Gastroesophageal sphincter (tissue), 3 donors: ENCODE data around the gene OTX1.

Experiments used
- CTCF ChIP-seq, 4 experiments: fragments of 200-600 bp in 2 of 4; fragments of 450-650 bp in 2 of 4; sonication (generic) in 1 of 4; IDR thresholded peaks; one replicate each; pipeline ENCODE4 v1.5.1; 2017 to 2019; ENCODE audit warnings: antibody characterized with exemption in 4 of 4, mild to moderate bottlenecking in 2 of 4, moderate library complexity in 2 of 4
- EP300 ChIP-seq: sonication (generic); formaldehyde crosslinking; IDR thresholded peaks from one replicate; pipeline ENCODE4 v1.6.1; 2017; ENCODE audit warnings: antibody characterized with exemption, mild to moderate bottlenecking
- POLR2A ChIP-seq, 2 donors: fragments of 450-650 bp; IDR thresholded peaks; one replicate each; pipeline ENCODE4 v1.6.1; 2017; ENCODE audit warnings: antibody characterized with exemption in 2 of 2, mild to moderate bottlenecking in 2 of 2, moderate library complexity in 1 of 2

- TF ChIP-seq EP300 = no peak
- no peak for TF ChIP-seq POLR2A (IDR thresholded peaks at IDR 0.05)
- TF ChIP-seq CTCF (IDR thresholded peaks at IDR 0.05) = no peak
These were observed 1.2 kb upstream of the OTX1 start for GRCh38 chr2:63049211-63049969.
